ENCODE data around the gene TLK2. TPM values are rescaled to one million over a fixed set of nuclear protein-coding genes. Genes with fewer than 3 reads are reported as not detected.
"Not testable (repeated sequence)": the region's sequence is repeated elsewhere in the genome, so short reads cannot be mapped to it uniquely, and the experiment has no call there.

Gene TLK2
- polyA plus RNA-seq, 1 donor (not counting 4 experiments of a cell fraction or from before 2014, with no cell fraction given): 33.4 TPM

- TF ChIP-seq EZH2 (IDR thresholded peaks at IDR 0.05; ENCODE audit: low read length) (no peak), CTCF (optimal IDR thresholded peaks at IDR 0.05 in 1 of 3, IDR thresholded peaks at IDR 0.05 in 1 of 3, conservative IDR thresholded peaks at IDR 0.05 in 1 of 3; ENCODE audit: extremely low read depth in 1 of 3, insufficient read depth in 2 of 3, low read length in 3 of 3) (no peak)
- Histone ChIP-seq H3K9me3 (ENCODE audit: control insufficient read depth, low read depth, low read length) (no peaks in the 10 kb centered on the region), H4K20me1 (ENCODE audit: control insufficient read depth, extremely low read depth, insufficient read depth, low read length) (no peaks in the 10 kb centered on the region), H3K27ac (ENCODE audit: control insufficient read depth, insufficient read depth, low read length) (no peak overlapping the region), H3K4me1 (ENCODE audit: control insufficient read depth, extremely low read depth, insufficient read depth, low read length) (no peaks in the 10 kb centered on the region), H3K9me1 (ENCODE audit: control insufficient read depth, extremely low read depth, insufficient read depth, low read length) (peaks cover 2% of the 10 kb centered on the region), H3K9ac (ENCODE audit: control insufficient read depth, extremely low read depth, insufficient read depth, low read length) (no peak overlapping the region), H2AFZ (ENCODE audit: control insufficient read depth, low read length) (no peak overlapping the region), H3K36me3 (ENCODE audit: control insufficient read depth in 2 of 2, extremely low read depth in 1 of 2, insufficient read depth in 2 of 2, low read length in 2 of 2) (peaks cover 8 to 28% of the 10 kb centered on the region in 2 experiments), H3K27me3 (ENCODE audit: control insufficient read depth, extremely low read depth, insufficient read depth, low read length) (no peaks in the 10 kb centered on the region), H3K4me3 (ENCODE audit: control insufficient read depth in 2 of 3, extremely low read depth in 1 of 3, insufficient read depth in 2 of 3, low read depth in 1 of 3, low read length in 3 of 3) (no peak overlapping the region), H3K4me2 (ENCODE audit: control insufficient read depth, extremely low read depth, insufficient read depth, low read depth, low read length) (no peak overlapping the region), H3K79me2 (ENCODE audit: control insufficient read depth, insufficient read depth, low read length) (no peaks in the 10 kb centered on the region)
- dilution Hi-C loops (cut with MboI; ENCODE audit: extremely low pct_ligation_motif_present, low sequenced_read_pairs): no loop called here
- DNase-seq (ENCODE audit: low read depth, low spot score): no peak
- FAIRE-seq: no peak
Measured at GRCh38 chr17:62600805-62601204, 122.2 kb downstream of the TLK2 start.

GRCh38 chr17:62601471-62601870, 122.8 kb downstream of the TLK2 start:
- dilution Hi-C loops (cut with MboI; ENCODE audit: extremely low pct_ligation_motif_present, low sequenced_read_pairs): no loop called here
- no peak for DNase-seq (ENCODE audit: low read depth, low spot score)
- H3K36me3 ChIP-seq (ENCODE audit: control insufficient read depth in 2 of 2, extremely low read depth in 1 of 2, insufficient read depth in 2 of 2, low read length in 2 of 2): peaks cover 8 to 30% of the 10 kb centered on the region in 2 experiments
- no peaks in the 10 kb centered on the region for H3K4me1 ChIP-seq (ENCODE audit: control insufficient read depth, extremely low read depth, insufficient read depth, low read length)
- H3K4me3 ChIP-seq (ENCODE audit: control insufficient read depth in 2 of 3, extremely low read depth in 1 of 3, insufficient read depth in 2 of 3, low read depth in 1 of 3, low read length in 3 of 3): no peak overlapping the region
- H4K20me1 ChIP-seq (ENCODE audit: control insufficient read depth, extremely low read depth, insufficient read depth, low read length): no peaks in the 10 kb centered on the region
- no peaks in the 10 kb centered on the region for H3K27me3 ChIP-seq (ENCODE audit: control insufficient read depth, extremely low read depth, insufficient read depth, low read length)
- H3K9me3 ChIP-seq (ENCODE audit: control insufficient read depth, low read depth, low read length): no peaks in the 10 kb centered on the region
- no peak for TF ChIP-seq EZH2 (IDR thresholded peaks at IDR 0.05; ENCODE audit: low read length)
- no peak for TF ChIP-seq CTCF (optimal IDR thresholded peaks at IDR 0.05 in 1 of 3, IDR thresholded peaks at IDR 0.05 in 1 of 3, conservative IDR thresholded peaks at IDR 0.05 in 1 of 3; ENCODE audit: extremely low read depth in 1 of 3, insufficient read depth in 2 of 3, low read length in 3 of 3)
- no peak overlapping the region for H2AFZ ChIP-seq (ENCODE audit: control insufficient read depth, low read length)
- FAIRE-seq: no peak
- H3K79me2 ChIP-seq (ENCODE audit: control insufficient read depth, insufficient read depth, low read length): no peaks in the 10 kb centered on the region
- H3K27ac ChIP-seq (ENCODE audit: control insufficient read depth, insufficient read depth, low read length): no peak overlapping the region
- no peak overlapping the region for H3K9ac ChIP-seq (ENCODE audit: control insufficient read depth, extremely low read depth, insufficient read depth, low read length)
- H3K9me1 ChIP-seq (ENCODE audit: control insufficient read depth, extremely low read depth, insufficient read depth, low read length): peaks cover 2% of the 10 kb centered on the region
- no peak overlapping the region for H3K4me2 ChIP-seq (ENCODE audit: control insufficient read depth, extremely low read depth, insufficient read depth, low read depth, low read length)

GRCh38 chr17:62603783-62604182, 125.2 kb downstream of the TLK2 start:
- peaks cover 15 to 36% of the 10 kb centered on the region in 2 experiments for H3K36me3 ChIP-seq (ENCODE audit: control insufficient read depth in 2 of 2, extremely low read depth in 1 of 2, insufficient read depth in 2 of 2, low read length in 2 of 2)
- H3K9ac ChIP-seq (ENCODE audit: control insufficient read depth, extremely low read depth, insufficient read depth, low read length); FAIRE-seq; H3K4me3 ChIP-seq (ENCODE audit: control insufficient read depth in 2 of 3, extremely low read depth in 1 of 3, insufficient read depth in 2 of 3, low read depth in 1 of 3, low read length in 3 of 3); DNase-seq (ENCODE audit: low read depth, low spot score); H3K79me2 ChIP-seq (ENCODE audit: control insufficient read depth, insufficient read depth, low read length); H3K9me3 ChIP-seq (ENCODE audit: control insufficient read depth, low read depth, low read length); H3K4me1 ChIP-seq (ENCODE audit: control insufficient read depth, extremely low read depth, insufficient read depth, low read length); H3K27ac ChIP-seq (ENCODE audit: control insufficient read depth, insufficient read depth, low read length); H3K4me2 ChIP-seq (ENCODE audit: control insufficient read depth, extremely low read depth, insufficient read depth, low read depth, low read length); H3K9me1 ChIP-seq (ENCODE audit: control insufficient read depth, extremely low read depth, insufficient read depth, low read length); dilution Hi-C loops (cut with MboI; ENCODE audit: extremely low pct_ligation_motif_present, low sequenced_read_pairs); H2AFZ ChIP-seq (ENCODE audit: control insufficient read depth, low read length); H4K20me1 ChIP-seq (ENCODE audit: control insufficient read depth, extremely low read depth, insufficient read depth, low read length); H3K27me3 ChIP-seq (ENCODE audit: control insufficient read depth, extremely low read depth, insufficient read depth, low read length): not testable (repeated sequence)

Data from keratinocyte (primary cell).